Erythroblast (primary cell): ENCODE measurements around the gene CCSER1.

ENCODE experiments used
- GATA1 ChIP-seq: IDR thresholded peaks from 2 replicates; pipeline ENCODE4 v1.6.1; 2011; ENCODE audit warnings: low read depth, mild to moderate bottlenecking, control low read depth, low read length, moderate library complexity
- POLR2A ChIP-seq: IDR thresholded peaks from 2 replicates; pipeline ENCODE4 v1.6.1; 2011; ENCODE audit warnings: mild to moderate bottlenecking, low read length

DNA sequence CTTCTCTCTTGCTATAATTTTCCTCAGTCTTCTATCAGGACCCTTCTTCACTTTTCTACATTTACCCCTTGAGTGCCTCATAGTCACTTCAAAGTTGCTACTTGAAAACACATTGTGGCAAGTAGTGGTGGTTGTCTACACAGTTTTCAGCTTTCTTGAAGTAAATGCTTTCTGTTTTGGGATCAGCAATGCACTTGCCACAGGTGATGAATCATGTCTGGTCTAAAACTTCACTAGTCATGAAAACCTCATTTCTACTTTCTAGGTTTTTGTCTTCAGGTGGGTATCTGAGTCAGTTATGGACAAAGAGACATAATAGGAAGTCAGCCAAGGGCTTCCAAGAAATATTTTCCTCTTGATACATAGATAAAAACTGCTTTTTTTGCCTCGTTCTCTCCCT lies 359.2 kb downstream of the CCSER1 start:
- TF ChIP-seq POLR2A (no peak), GATA1 (no peak)
